Tongue (tissue), 3 donors: ENCODE results near the gene FLAD1. TPM values are rescaled to one million over a fixed set of nuclear protein-coding genes. Genes with fewer than 3 reads are reported as not detected.

Source experiments
- DNase-seq: peaks from one replicate; pipeline ENCODE4 v3.0.0-alpha.2; 2015
- small RNA-seq: library from RNA; depleted of rRNA; stranded (forward); fragments of <200 nt; gene quantifications from one replicate; pipeline ENCODE3, GENCODE V24; 2014; ENCODE audit warnings: low replicate concordance
- total RNA-seq: library from RNA; depleted of rRNA; stranded (reverse); fragments of >200 nt; gene quantifications from one replicate; pipeline ENCODE4 v1.2.3, GENCODE V29; 2014

Gene FLAD1
- total RNA-seq, 1 donor from 2014 or later = 17.0 TPM

DNA sequence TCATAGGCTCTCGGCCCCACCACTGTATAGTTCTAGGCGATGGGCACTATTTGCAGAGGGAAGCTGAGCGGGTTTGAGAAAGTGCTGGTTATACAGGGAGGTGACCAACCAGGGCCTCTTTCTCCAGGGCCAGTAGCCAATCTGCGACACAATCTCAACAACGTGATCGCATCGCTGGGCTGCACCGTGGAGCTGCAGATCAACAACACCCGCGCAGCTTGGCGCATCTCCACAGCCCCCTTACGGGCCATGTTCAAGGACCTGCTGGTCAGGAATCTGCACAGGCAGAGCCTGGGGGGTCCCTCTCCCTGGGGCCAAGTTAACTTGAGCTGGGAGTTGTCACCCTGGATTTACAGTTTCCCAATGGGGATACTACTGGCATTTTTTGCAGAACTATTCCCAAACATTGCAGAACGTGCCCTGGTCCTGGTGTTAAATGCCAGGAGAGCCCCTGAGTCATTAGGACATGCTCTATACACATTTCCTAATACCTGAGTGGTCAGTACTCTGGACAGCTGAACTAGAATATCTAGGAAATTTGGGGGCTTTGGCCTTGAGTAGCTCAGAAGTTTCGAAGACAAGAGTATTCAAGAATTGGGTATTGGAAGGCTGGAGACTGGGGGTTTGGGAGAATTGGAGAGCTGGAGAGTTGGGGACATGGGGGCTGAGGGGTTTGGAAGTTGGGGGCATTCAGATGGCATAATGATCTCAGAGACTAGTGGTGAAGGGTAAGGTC, 57.4 kb downstream of the FLAD1 start:
- no peak for DNase-seq

Small RNA genes lying within 50 kb of the gene (small RNA-seq; reads per million reads assigned to genes)
- gene MIR4258 = not detected
- not detected for gene RF00017

Other genes starting within 250 kb of the FLAD1 start
- gene KCNN3, start 113.1 kb upstream of the FLAD1 start, total RNA-seq = 10.8 TPM
- gene PMVK, start 46.6 kb upstream of the FLAD1 start, total RNA-seq = 15.7 TPM
- 222 TPM for gene PBXIP1, start 27.2 kb upstream of the FLAD1 start, total RNA-seq
- 18.1 TPM for gene PYGO2, start 21.6 kb upstream of the FLAD1 start, total RNA-seq
- gene SHC1, start 12.6 kb upstream of the FLAD1 start, total RNA-seq = 67.9 TPM
- 35.2 TPM for gene CKS1B, start 8.7 kb upstream of the FLAD1 start, total RNA-seq
- not detected for gene LENEP, start 10.2 kb downstream of the FLAD1 start, total RNA-seq
- 24.9 TPM for gene ZBTB7B, start 19.5 kb downstream of the FLAD1 start, total RNA-seq
- 0.41 TPM for gene DCST2, start 50.4 kb downstream of the FLAD1 start, total RNA-seq
- gene DCST1, start 50.5 kb downstream of the FLAD1 start, total RNA-seq = not detected
- gene ADAM15, start 68.0 kb downstream of the FLAD1 start, total RNA-seq = 62.6 TPM
- 5.0 TPM for gene EFNA4, start 80.4 kb downstream of the FLAD1 start, total RNA-seq
- gene EFNA3, start 95.5 kb downstream of the FLAD1 start, total RNA-seq = 0.92 TPM
- 25.4 TPM for gene EFNA1, start 144.5 kb downstream of the FLAD1 start, total RNA-seq
- gene SLC50A1, start 152.5 kb downstream of the FLAD1 start, total RNA-seq = 11.5 TPM
- gene DPM3, start 157.2 kb downstream of the FLAD1 start, total RNA-seq = 20.4 TPM
- gene KRTCAP2, start 190.0 kb downstream of the FLAD1 start, total RNA-seq = 29.6 TPM
- 0.72 TPM for gene TRIM46, start 190.5 kb downstream of the FLAD1 start, total RNA-seq
- 61.0 TPM for gene THBS3, start 224.6 kb downstream of the FLAD1 start, total RNA-seq
- gene MTX1, start 225.4 kb downstream of the FLAD1 start, total RNA-seq = 26.2 TPM